Skeletal muscle satellite cell (primary cell): ENCODE data around the gene FAM114A2.

Experiments used
- H3K27me3 ChIP-seq: 2 replicates; pipeline ENCODE4 v1.7.0; 2013; ENCODE audit warnings: low read length; ENCODE audit not compliant: control insufficient read depth, insufficient read depth
- H3K36me3 ChIP-seq: 2 replicates; pipeline ENCODE4 v1.7.0; 2013; ENCODE audit warnings: mild to moderate bottlenecking, control low read depth, low read length; ENCODE audit not compliant: insufficient read depth
- H3K4me1 ChIP-seq: 2 replicates; pipeline ENCODE4 v1.7.0; 2013; ENCODE audit warnings: low read length; ENCODE audit not compliant: control insufficient read depth, insufficient read depth
- H3K4me2 ChIP-seq: 2 replicates; pipeline ENCODE4 v1.7.0; 2013; ENCODE audit warnings: mild to moderate bottlenecking, low read length
- H3K4me3 ChIP-seq: 2 replicates; pipeline ENCODE4 v1.7.0; 2013; ENCODE audit warnings: low read length
- H3K9ac ChIP-seq: 2 replicates; pipeline ENCODE4 v1.7.0; 2013; ENCODE audit warnings: mild to moderate bottlenecking, low read depth, low read length, moderate library complexity
- H3K9me3 ChIP-seq: replicated peaks from 2 replicates; pipeline ENCODE4 v1.7.0; 2013; ENCODE audit warnings: mild to moderate bottlenecking, control low read depth, low read length

The FAM114A2 gene

GRCh38 chr5:154002511-154003020, 36.1 kb downstream of the FAM114A2 start:
- Histone ChIP-seq H3K36me3 (peaks cover 33% of the 10 kb centered on the region), H3K4me1 (peaks cover 7% of the 10 kb centered on the region), H3K27me3 (no peaks in the 10 kb centered on the region), H3K9ac (no peak overlapping the region), H3K4me3 (no peak overlapping the region), H3K4me2 (no peak overlapping the region), H3K9me3 (no peaks in the 10 kb centered on the region)

- no peak overlapping the region for H3K9ac ChIP-seq
Measured at GRCh38 chr5:154002093-154002492, 36.6 kb downstream of the FAM114A2 start.

GRCh38 chr5:154000703-154001102, 38.0 kb downstream of the FAM114A2 start:
- H3K4me1 ChIP-seq, result peaks cover 4% of the 10 kb centered on the region
- H3K36me3 ChIP-seq, result peaks cover 33% of the 10 kb centered on the region
- H3K27me3 ChIP-seq, result no peaks in the 10 kb centered on the region
- H3K9me3 ChIP-seq, result no peaks in the 10 kb centered on the region
- no peak overlapping the region for H3K4me2 ChIP-seq
- no peak overlapping the region for H3K4me3 ChIP-seq
- H3K9ac ChIP-seq, result no peak overlapping the region

More at GRCh38 chr5:154002093-154002492, 36.6 kb downstream of the FAM114A2 start:
- Histone ChIP-seq H3K27me3 (no peaks in the 10 kb centered on the region), H3K4me1 (peaks cover 7% of the 10 kb centered on the region), H3K4me3 (no peak overlapping the region), H3K4me2 (no peak overlapping the region), H3K36me3 (peaks cover 33% of the 10 kb centered on the region), H3K9me3 (no peaks in the 10 kb centered on the region)

- H3K9me3 ChIP-seq, result no peaks in the 10 kb centered on the region
- H3K27me3 ChIP-seq, result no peaks in the 10 kb centered on the region
- H3K36me3 ChIP-seq, result peaks cover 33% of the 10 kb centered on the region
- no peak overlapping the region for H3K9ac ChIP-seq
- H3K4me3 ChIP-seq, result no peak overlapping the region
- peaks cover 4% of the 10 kb centered on the region for H3K4me1 ChIP-seq
- H3K4me2 ChIP-seq, result no peak overlapping the region
Measured at GRCh38 chr5:153999995-154000394, 38.7 kb downstream of the FAM114A2 start.

GRCh38 chr5:153998768-153999167, 39.9 kb downstream of the FAM114A2 start:
- Histone ChIP-seq H3K4me1 (peaks cover 4% of the 10 kb centered on the region), H3K9ac (no peak overlapping the region), H3K9me3 (no peaks in the 10 kb centered on the region), H3K4me2 (no peak overlapping the region), H3K4me3 (no peak overlapping the region), H3K27me3 (no peaks in the 10 kb centered on the region), H3K36me3 (peaks cover 42% of the 10 kb centered on the region)

- Histone ChIP-seq H3K4me3 (no peak overlapping the region), H3K36me3 (peaks cover 46% of the 10 kb centered on the region), H3K9me3 (no peaks in the 10 kb centered on the region), H3K4me1 (peaks cover 4% of the 10 kb centered on the region), H3K4me2 (no peak overlapping the region), H3K9ac (no peak overlapping the region), H3K27me3 (no peaks in the 10 kb centered on the region)
Measured at GRCh38 chr5:153998010-153998409, 40.7 kb downstream of the FAM114A2 start.

- H3K9me3 ChIP-seq, result no peaks in the 10 kb centered on the region
- H3K4me2 ChIP-seq, result no peak overlapping the region
- no peaks in the 10 kb centered on the region for H3K27me3 ChIP-seq
- no peaks in the 10 kb centered on the region for H3K4me1 ChIP-seq
- H3K9ac ChIP-seq, result no peak overlapping the region
- no peak overlapping the region for H3K4me3 ChIP-seq
- peaks cover 25% of the 10 kb centered on the region for H3K36me3 ChIP-seq
Measured at GRCh38 chr5:153991168-153991567, 47.5 kb downstream of the FAM114A2 start.

GRCh38 chr5:153988510-153988909, 50.2 kb downstream of the FAM114A2 start:
- no peak overlapping the region for H3K4me3 ChIP-seq
- no peaks in the 10 kb centered on the region for H3K4me1 ChIP-seq
- no peak overlapping the region for H3K4me2 ChIP-seq
- H3K36me3 ChIP-seq, result peaks cover 16% of the 10 kb centered on the region
- no peaks in the 10 kb centered on the region for H3K27me3 ChIP-seq
- no peaks in the 10 kb centered on the region for H3K9me3 ChIP-seq
- no peak overlapping the region for H3K9ac ChIP-seq

GRCh38 chr5:153987301-153987700, 51.4 kb downstream of the FAM114A2 start:
- H3K36me3 ChIP-seq, result peaks cover 5% of the 10 kb centered on the region
- no peaks in the 10 kb centered on the region for H3K27me3 ChIP-seq
- no peaks in the 10 kb centered on the region for H3K9me3 ChIP-seq
- no peak overlapping the region for H3K9ac ChIP-seq
- no peak overlapping the region for H3K4me2 ChIP-seq
- no peak overlapping the region for H3K4me3 ChIP-seq
- no peaks in the 10 kb centered on the region for H3K4me1 ChIP-seq

- Histone ChIP-seq H3K4me2 (no peak overlapping the region), H3K27me3 (no peaks in the 10 kb centered on the region), H3K4me3 (no peak overlapping the region), H3K4me1 (no peaks in the 10 kb centered on the region), H3K36me3 (peaks cover 5% of the 10 kb centered on the region), H3K9me3 (no peaks in the 10 kb centered on the region), H3K9ac (no peak overlapping the region)
Measured at GRCh38 chr5:153985498-153985897, 53.2 kb downstream of the FAM114A2 start.

- no peaks in the 10 kb centered on the region for H3K4me1 ChIP-seq
- no peaks in the 10 kb centered on the region for H3K27me3 ChIP-seq
- no peak overlapping the region for H3K4me2 ChIP-seq
- H3K9ac ChIP-seq, result no peak overlapping the region
- no peak overlapping the region for H3K4me3 ChIP-seq
- no peaks in the 10 kb centered on the region for H3K9me3 ChIP-seq
- H3K36me3 ChIP-seq, result peaks cover 5% of the 10 kb centered on the region
Measured at GRCh38 chr5:153983885-153984284, 54.8 kb downstream of the FAM114A2 start.

GRCh38 chr5:153981905-153982605, 56.7 kb downstream of the FAM114A2 start:
- no peaks in the 10 kb centered on the region for H3K36me3 ChIP-seq
- no peaks in the 10 kb centered on the region for H3K4me1 ChIP-seq
- H3K4me3 ChIP-seq, result no peak overlapping the region
- no peaks in the 10 kb centered on the region for H3K9me3 ChIP-seq
- H3K27me3 ChIP-seq, result peaks cover 4% of the 10 kb centered on the region
- no peak overlapping the region for H3K4me2 ChIP-seq
- no peak overlapping the region for H3K9ac ChIP-seq
